Spleen (tissue), 11 donors: Measurements from ENCODE around the gene EPHA4. TPM values are rescaled to one million over a fixed set of nuclear protein-coding genes. Genes with fewer than 3 reads are reported as not detected.

Experiments
- DNase-seq: peaks from one replicate; pipeline ENCODE4 v3.0.0-alpha.2; 2020
- H3K27ac ChIP-seq, 8 donors: fragments of 200-600 bp; sonication (generic) in 7 of 8; 1 replicate in 4 of 8; 2 replicates in 4 of 8; pipeline versions ENCODE4 v1.5.0 to v1.8.0; 2016 to 2021; ENCODE audit warnings: inconsistent platforms in 4 of 8, mild to moderate bottlenecking in 4 of 8, moderate library complexity in 1 of 8
- H3K27me3 ChIP-seq, 7 donors: fragments of 200-600 bp; sonication (generic) in 6 of 7; replicated peaks in 1 of 7; 1 replicate in 4 of 7; 2 replicates in 3 of 7; pipeline versions ENCODE4 v1.5.0 to v1.8.0; 2016 to 2021; ENCODE audit warnings: inconsistent platforms in 3 of 7, mild to moderate bottlenecking in 1 of 7
- H3K36me3 ChIP-seq, 6 donors: fragments of 200-600 bp; sonication (generic) in 5 of 6; 1 replicate in 4 of 6; 2 replicates in 2 of 6; pipeline versions ENCODE4 v1.5.0 to v1.8.0; 2016 to 2021; ENCODE audit warnings: inconsistent platforms in 2 of 6
- H3K4me1 ChIP-seq, 6 donors: fragments of 200-600 bp; sonication (generic) in 5 of 6; 1 replicate in 3 of 6; 2 replicates in 3 of 6; pipeline versions ENCODE4 v1.5.0 to v1.8.0; 2016 to 2021; ENCODE audit warnings: inconsistent platforms in 3 of 6
- H3K4me3 ChIP-seq, 8 donors: fragments of 200-600 bp; sonication (generic) in 7 of 8; 1 replicate in 4 of 8; 2 replicates in 4 of 8; pipeline versions ENCODE4 v1.5.0 to v1.8.0; 2016 to 2021; ENCODE audit warnings: inconsistent platforms in 4 of 8, mild to moderate bottlenecking in 4 of 8, moderate library complexity in 2 of 8
- H3K9me3 ChIP-seq, 8 donors: fragments of 200-600 bp; sonication (generic) in 7 of 8; 1 replicate in 4 of 8; 2 replicates in 4 of 8; pipeline versions ENCODE4 v1.5.0 to v1.8.0; 2016 to 2021; ENCODE audit warnings: inconsistent platforms in 4 of 8
- POLR2A ChIP-seq, 3 donors: fragments of 450-650 bp; IDR thresholded peaks; one replicate each; pipeline ENCODE4 v1.5.1; 2017; ENCODE audit warnings: antibody characterized with exemption in 3 of 3, mild to moderate bottlenecking in 1 of 3
- POLR2AphosphoS5 ChIP-seq, 3 donors: sonication (generic); formaldehyde crosslinking; IDR thresholded peaks; one replicate each; pipeline ENCODE4 v1.5.1; 2017; ENCODE audit warnings: antibody characterized with exemption in 3 of 3
- WGBS, 5 donors: extraction: QIAGEN DNeasy Blood & Tissue Kit in 3 of 5; methylation state at CpG; one replicate each; pipeline versions ENCODE4 v1.1.5 to v1.1.7; 2013 to 2018; 5-methylcytosine and 5-hydroxymethylcytosine counted together
- intact Hi-C: fragments of 100-400 bp; cut with DNase I; formaldehyde crosslinking; loops from one replicate; pipeline ENCODE4 v1.15.0; 2023; ENCODE audit warnings: low total_unique reads
- polyA plus RNA-seq, 3 donors: library from polyadenylated mRNA; stranded (reverse); fragments of 200-250 nt; gene quantifications; one replicate each; pipeline ENCODE4 v1.2.1, GENCODE V29; 2013
- total RNA-seq, 7 donors: library from RNA; depleted of rRNA in 3 of 7; stranded (reverse); fragments of >200 nt in 3 of 7; fragmentation: NEBNext Ultra II Directional in 4 of 7; extraction: Animal tissue kit (Norgen Biotek cat#: 25700) in 4 of 7; gene quantifications; one replicate each; pipeline versions ENCODE4 v1.1.0 to v1.2.1, GENCODE V29; 2016 to 2021
- TF ChIP-seq, protein P1 (sequence below), 11 experiments: fragments of 200-600 bp in 7 of 11; fragments of 450-650 bp in 4 of 11; sonication (generic) in 4 of 11; IDR thresholded peaks in 8 of 11; conservative IDR thresholded peaks in 3 of 11; 1 replicate in 7 of 11; 2 replicates in 4 of 11; pipeline versions ENCODE4 v1.4.0 to v1.8.0; 2016 to 2021; ENCODE audit warnings: antibody characterized with exemption in 11 of 11, inconsistent platforms in 4 of 11, mild to moderate bottlenecking in 1 of 11
- donor health status: healthy with polysubstance abuse.
- donor health status: DM: no; HTN: no; CAD: no; lungs with moderate emphysema.
- donor health status: DM: no; HTN: no; CAD: no.
- donor health status: Bipolar disorder and iron deficiency.
- donor health status: healthy.
- donor health status: DM: no; HTN: no; CAD: no.
- donor health status: DM: yes; HTN: yes; CAD: no.

Gene EPHA4
- total and polyA plus RNA-seq, 10 donors = 0.80 to 21.0 (median 14.0) TPM

DNA sequence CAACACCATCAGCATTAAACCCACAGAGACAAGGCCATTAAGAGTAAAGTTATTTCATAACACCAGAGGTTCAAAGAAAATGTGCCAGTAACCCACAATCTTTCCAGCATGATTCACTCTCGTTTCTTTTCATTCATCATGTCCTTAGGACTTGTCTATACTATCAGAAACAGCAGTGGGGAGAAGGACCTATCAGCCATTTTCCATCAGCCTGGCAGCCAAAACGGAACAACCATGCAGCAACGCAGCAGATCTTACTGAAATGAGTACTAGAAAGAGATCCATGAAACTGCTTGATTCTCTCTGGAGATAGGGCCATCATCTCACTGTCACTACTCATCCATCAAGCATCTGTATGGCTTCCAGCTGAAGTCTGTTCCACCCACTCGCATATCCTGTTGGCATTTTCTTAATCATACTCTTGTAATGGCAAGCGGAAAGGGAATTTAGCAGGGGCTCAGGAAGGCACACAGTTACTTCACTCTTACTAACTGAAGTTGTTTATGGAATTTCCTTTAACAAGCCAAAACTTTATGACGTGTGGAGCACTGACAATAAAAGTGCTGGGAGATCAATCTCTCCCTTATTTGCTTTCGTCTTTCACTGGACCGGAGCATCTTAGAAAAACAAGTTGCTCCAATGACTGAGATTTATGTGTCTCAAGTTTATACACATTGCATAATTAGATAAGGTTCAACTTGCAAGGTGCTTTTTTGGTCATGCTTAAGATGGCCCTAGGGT, 69.7 kb downstream of the EPHA4 start:
- 84 to 94% (median 90%) methylated on average over 8 of the region's 8 CpGs for WGBS, 5 donors
- Histone ChIP-seq H3K36me3 (no peaks in the 10 kb centered on the region), H3K9me3 (no peaks in the 10 kb centered on the region), H3K4me3 (no peak overlapping the region), H3K27ac (no peak overlapping the region), H3K27me3 (no peaks in the 10 kb centered on the region), H3K4me1 (no peaks in the 10 kb centered on the region)
- TF ChIP-seq POLR2AphosphoS5 (IDR thresholded peaks at IDR 0.05) = no peak
- no peak for TF ChIP-seq POLR2A (IDR thresholded peaks at IDR 0.05)
- TF ChIP-seq, protein P1, sequence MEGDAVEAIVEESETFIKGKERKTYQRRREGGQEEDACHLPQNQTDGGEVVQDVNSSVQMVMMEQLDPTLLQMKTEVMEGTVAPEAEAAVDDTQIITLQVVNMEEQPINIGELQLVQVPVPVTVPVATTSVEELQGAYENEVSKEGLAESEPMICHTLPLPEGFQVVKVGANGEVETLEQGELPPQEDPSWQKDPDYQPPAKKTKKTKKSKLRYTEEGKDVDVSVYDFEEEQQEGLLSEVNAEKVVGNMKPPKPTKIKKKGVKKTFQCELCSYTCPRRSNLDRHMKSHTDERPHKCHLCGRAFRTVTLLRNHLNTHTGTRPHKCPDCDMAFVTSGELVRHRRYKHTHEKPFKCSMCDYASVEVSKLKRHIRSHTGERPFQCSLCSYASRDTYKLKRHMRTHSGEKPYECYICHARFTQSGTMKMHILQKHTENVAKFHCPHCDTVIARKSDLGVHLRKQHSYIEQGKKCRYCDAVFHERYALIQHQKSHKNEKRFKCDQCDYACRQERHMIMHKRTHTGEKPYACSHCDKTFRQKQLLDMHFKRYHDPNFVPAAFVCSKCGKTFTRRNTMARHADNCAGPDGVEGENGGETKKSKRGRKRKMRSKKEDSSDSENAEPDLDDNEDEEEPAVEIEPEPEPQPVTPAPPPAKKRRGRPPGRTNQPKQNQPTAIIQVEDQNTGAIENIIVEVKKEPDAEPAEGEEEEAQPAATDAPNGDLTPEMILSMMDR (IDR thresholded peaks at IDR 0.05 in 8 of 11, conservative IDR thresholded peaks at IDR 0.05 in 3 of 11) = no peak
- no peak for DNase-seq
- intact Hi-C loops = no loop called here

DNA sequence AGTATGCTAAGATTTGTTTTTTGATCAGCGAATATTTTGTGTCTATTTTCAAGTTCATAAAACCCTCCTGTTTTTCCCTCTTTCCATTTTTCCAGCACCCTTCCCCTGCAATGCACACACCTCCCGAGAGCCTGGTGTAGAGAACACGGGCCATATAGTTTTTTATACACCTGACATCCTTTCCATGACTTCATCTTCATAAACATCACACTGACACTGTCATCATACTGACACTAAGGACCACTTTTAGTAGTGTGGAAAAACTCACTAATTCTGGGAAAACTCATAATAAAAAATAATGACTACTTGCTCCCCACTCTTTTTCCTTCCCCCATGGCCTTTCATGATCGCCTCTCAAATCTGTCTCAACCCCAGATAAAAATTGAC, 70.2 kb downstream of the EPHA4 start:
- TF ChIP-seq POLR2A (IDR thresholded peaks at IDR 0.05) (no peak), POLR2AphosphoS5 (IDR thresholded peaks at IDR 0.05) (no peak)
- TF ChIP-seq, protein P1 (IDR thresholded peaks at IDR 0.05 in 8 of 11, conservative IDR thresholded peaks at IDR 0.05 in 3 of 11) = no peak
- Histone ChIP-seq H3K27ac (no peak overlapping the region), H3K4me1 (no peaks in the 10 kb centered on the region), H3K9me3 (no peaks in the 10 kb centered on the region), H3K27me3 (no peaks in the 10 kb centered on the region), H3K36me3 (no peaks in the 10 kb centered on the region), H3K4me3 (no peak overlapping the region)
- WGBS, 5 donors = 62 to 91% (median 83%) methylated on average over 4 of the region's 4 CpGs
- DNase-seq = no peak
- intact Hi-C loops = no loop called here

DNA sequence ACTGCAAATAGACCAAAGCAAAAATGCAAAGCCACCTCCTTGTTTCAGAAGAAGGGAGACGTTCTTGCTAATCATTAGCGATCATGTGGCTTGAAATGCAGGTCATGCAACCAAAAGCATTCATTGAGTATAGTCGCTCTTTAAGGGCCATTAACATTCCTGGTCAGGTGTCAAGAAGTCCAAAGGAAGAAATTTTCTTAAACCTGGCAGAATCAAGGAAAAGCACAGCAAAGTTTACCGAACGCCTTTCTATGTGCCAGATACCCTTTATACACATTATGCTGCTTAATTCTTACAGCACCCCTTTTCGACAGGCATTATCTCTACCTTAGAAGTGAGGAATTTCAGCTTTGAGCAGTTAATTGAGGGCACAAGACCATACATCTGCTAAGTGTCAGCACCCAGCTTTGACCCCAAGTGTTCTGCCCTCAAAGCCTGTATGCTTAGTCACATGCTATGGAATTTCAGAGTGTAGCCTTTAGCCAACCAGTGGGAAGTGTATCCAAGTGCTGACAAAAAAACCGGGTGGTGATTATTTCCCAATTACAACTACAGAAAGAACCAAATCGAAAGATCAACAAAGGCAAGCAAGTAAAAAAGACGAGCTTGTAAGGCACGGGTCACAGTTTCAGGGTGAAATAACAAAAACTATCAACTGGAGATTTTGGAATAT, 70.8 kb downstream of the EPHA4 start:
- Histone ChIP-seq H3K27me3 (no peaks in the 10 kb centered on the region), H3K27ac (no peak overlapping the region), H3K9me3 (no peaks in the 10 kb centered on the region), H3K4me1 (no peaks in the 10 kb centered on the region), H3K4me3 (no peak overlapping the region), H3K36me3 (no peaks in the 10 kb centered on the region)
- TF ChIP-seq POLR2AphosphoS5 (IDR thresholded peaks at IDR 0.05) = no peak
- no peak for TF ChIP-seq POLR2A (IDR thresholded peaks at IDR 0.05)
- TF ChIP-seq, protein P1 (IDR thresholded peaks at IDR 0.05 in 8 of 11, conservative IDR thresholded peaks at IDR 0.05 in 3 of 11) = no peak
- intact Hi-C loops = no loop called here
- 79 to 93% (median 89%) methylated on average over 10 of the region's 10 CpGs for WGBS, 5 donors
- DNase-seq = no peak

DNA sequence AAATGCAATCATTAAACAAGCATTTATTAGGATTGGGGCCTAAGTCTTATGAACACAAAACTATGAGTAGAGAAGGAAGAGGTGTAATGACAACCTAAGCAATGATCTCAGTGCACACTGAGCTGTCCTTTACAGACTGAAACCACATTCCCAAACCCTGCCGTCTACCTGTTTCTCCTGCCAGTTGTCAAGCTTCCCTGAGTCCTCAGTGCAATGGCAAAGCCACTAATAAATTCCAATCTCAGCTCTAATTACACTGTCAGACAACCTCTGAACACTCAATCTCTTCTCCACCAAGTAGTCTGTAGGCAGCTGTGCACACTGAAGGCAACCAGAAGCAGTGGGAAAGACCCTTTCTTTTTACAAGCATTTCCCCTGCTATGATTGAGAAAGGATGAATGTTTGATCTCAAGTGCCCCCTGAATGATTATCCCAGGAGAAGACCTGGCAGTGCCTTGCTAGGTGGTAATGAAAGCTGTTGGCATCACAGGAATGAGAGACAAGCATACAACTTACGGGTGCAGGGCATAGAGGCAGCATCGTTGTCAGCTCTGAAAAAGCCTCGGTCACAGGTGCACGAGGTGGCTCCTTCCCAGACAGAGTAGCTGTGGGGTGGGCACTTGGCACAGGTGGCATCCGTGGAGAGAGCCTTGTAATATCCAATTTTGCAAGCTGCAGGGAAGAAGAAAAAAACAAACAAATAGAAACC, 71.4 kb downstream of the EPHA4 start:
- H3K27ac ChIP-seq = no peak overlapping the region
- H3K4me1 ChIP-seq = no peaks in the 10 kb centered on the region
- 88 to 94% (median 92%) methylated on average over 6 of the region's 6 CpGs for WGBS, 5 donors
- intact Hi-C loops = no loop called here
- no peaks in the 10 kb centered on the region for H3K9me3 ChIP-seq
- no peaks in the 10 kb centered on the region for H3K27me3 ChIP-seq
- TF ChIP-seq POLR2AphosphoS5 (IDR thresholded peaks at IDR 0.05) (no peak), POLR2A (IDR thresholded peaks at IDR 0.05) (no peak)
- TF ChIP-seq, protein P1 (IDR thresholded peaks at IDR 0.05 in 8 of 11, conservative IDR thresholded peaks at IDR 0.05 in 3 of 11) = no peak
- no peak overlapping the region for H3K4me3 ChIP-seq
- DNase-seq = no peak
- no peaks in the 10 kb centered on the region for H3K36me3 ChIP-seq
